HT-29 (cell line): Measurements from ENCODE around the gene PILRA. TPM values are rescaled to one million over a fixed set of nuclear protein-coding genes. Genes with fewer than 3 reads are reported as not detected.
A peak's percentile ranks its signal among the peaks of the same experiment; 100 is the strongest.

Source experiments
- DNase-seq: peaks from one replicate; pipeline ENCODE4 v3.0.0-alpha.2; 2015; ENCODE audit warnings: low spot score
- total RNA-seq: library from RNA; depleted of rRNA; stranded (reverse); fragments of >200 nt; shearing (Covaris generic); gene quantifications from 2 replicates; pipeline ENCODE4 v1.2.3, GENCODE V29; 2014

PILRA gene
- total RNA-seq, 1 experiment from 2014 or later, result 2.1 TPM

GRCh38 chr7:100407285-100408180, 34.2 kb downstream of the PILRA start:
- DNase-seq, result peak; percentile 72

GRCh38 chr7:100411101-100411500, 37.8 kb downstream of the PILRA start:
- DNase-seq, result no peak

DNA sequence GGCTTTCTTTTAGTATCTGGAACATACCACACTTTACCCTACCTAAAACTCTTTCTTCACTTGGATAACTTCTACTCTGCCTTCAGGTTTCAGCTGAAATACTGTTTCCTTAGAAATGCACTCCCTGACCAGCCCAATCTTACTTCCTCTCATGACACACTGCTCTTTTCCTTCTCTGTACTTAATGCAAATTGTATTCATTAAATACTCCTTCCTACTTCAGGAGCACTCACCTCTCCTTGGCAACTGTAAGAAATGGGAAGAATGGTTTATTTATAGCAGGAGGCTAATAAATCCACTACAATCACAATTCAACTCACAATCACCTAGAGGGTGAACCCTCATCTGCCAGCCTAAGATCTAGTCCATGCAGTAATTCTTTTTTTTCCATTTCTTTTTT, 40.1 kb downstream of the PILRA start:
- DNase-seq, result no peak

DNA sequence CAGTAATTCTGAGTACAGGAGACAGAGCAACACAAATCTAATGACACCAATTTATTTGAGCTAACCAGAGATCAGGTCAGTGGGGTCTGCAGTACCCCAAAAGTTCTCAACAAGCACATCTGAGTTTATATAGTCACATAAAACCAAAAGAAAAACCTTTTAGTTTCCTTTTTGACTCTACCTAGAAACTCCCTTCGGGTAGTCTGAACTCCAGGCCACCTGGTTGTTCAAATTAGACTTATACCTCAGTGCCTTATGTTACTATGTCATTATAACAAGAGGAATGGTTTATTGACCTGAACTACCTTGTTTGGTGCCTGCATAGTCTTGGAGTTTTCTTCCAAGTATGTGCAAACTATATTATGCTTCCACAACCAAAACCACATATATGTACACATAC, 40.6 kb downstream of the PILRA start:
- DNase-seq, result no peak

DNA sequence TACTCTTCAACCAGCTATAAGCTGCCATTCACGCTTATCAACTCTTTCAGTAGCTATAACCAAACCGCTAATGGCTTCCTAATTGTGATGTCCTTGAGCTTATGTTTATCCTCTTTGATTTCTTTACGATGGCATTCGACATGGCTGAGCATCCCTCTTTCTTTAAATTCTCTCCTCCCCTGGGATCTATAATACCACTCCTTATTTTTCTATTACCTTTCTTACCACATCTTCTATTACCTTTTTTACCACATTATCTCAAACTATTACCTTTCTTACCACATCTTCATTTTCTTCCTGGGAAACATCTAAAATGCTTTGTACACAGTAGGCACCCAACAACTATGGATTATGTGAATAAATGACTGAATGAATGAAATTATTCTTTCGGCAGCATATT, 42.2 kb downstream of the PILRA start:
- no peak for DNase-seq

DNA sequence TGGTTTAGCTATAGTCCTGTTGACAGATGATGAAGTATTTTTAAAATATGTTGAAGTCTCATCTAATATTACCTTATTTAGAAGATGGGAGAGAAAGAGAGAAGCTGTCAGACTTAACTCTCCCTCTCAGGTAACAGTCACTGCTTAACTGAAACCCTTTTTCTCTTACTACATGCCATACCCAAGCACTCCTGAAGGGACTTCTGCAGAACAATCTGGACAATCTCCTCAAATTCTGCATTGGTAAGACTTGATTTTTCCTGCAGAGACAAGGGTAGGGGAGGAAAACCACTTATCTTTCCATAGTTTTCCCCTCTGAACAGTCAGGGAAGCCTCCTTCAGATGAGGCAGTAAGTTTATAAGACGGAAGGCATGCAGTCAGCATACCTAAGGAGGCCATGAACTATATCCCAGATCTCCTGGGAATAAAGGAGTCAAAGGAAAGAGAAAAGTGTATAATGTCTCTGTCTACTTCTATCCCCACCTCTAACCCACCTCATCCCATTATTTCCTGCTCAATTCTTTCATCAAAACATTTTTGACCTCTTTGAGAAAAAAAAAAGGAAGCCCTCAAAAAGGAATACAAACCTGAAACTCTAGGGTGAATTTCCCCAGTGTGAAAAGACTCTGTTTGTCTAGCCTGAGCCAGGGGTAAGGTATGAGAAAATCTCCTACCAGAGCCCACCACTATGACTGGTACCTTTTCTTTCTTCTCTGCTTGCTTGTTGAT, 45.8 kb downstream of the PILRA start:
- DNase-seq, result no peak

DNA sequence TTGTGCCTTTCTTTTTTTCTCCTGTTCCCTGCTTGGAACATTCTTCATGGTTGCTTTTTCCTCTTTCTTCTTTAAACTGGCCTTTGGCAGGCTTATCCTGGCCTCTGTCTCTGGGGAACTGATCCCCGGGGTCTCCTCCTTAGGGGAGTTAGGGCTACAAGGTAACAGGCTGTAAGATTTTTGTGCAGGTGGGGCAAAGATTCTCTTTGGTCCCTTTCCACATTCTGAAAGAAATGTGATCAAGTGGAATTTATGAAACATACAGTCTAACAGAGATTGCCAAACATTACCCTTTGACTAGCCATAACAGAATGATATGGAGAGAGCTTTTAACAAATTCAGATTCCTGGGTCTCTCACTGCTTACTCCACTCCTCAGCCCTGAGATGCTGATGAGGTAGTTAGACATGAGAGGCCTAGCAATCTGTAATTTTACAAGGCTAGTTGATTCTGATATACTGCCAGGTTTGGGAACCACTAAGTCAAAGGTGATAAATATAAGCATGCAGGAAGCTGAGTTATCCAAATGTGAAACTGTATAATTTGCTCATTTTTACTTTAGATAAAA, 46.5 kb downstream of the PILRA start:
- no peak for DNase-seq

DNA sequence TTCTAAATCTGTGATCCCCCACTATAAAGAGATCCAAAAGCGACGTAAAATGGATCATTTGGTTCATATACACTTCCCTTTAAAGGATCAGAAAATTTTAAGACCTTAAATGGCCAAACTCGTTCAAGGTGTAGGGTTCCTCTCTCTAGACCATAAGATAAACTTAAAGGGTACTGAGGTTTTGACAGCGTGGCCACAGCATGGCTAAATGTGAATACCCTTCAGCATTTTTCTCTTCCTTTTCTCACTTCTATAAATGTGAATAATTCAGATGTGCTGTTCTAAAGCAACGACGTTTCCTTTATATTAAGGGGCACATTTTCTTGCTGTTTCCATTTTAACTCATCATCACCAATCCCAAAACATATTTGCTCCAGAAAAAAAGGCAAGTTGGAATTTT, 50.0 kb downstream of the PILRA start:
- no peak for DNase-seq

DNA sequence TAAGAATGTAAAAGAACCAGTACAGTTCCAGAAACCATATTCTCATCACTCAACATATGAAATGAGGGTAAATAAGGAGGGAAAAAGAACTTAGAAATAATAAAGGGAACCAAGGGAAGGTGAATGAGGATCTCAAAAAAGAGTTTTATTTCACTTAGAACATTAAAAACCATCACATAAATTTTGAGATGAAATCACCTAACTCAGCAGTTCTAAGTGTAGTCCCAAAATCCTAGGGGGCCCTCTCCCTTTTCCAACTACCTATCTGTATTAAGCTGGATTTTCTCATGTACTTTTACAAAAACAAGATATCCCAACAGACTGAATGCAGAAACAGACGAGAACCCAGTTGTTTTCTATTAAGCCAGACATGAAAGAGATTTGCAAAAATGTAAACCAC, 52.1 kb downstream of the PILRA start:
- DNase-seq, result no peak

DNA sequence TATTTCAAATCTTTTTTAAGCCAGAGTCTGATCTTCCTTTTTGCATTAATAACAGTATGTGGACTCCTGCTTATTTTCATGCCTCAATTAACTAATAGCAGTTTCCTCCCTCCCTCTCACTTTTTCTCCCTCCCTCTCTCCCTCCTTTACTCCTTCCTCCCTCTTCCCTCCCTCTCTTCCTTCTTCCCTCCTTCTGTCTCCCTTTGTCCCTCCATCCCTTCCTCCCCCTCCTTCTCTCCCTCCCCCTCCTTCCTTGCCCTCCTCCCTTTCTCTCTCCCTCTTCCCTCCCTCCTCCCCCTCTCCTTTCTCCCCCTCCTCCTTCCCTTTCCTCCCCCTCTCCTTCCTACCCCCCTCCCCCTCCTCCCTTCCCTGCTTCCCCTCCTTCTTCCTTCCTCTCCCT, 53.2 kb downstream of the PILRA start:
- no peak for DNase-seq

GRCh38 chr7:100427762-100428198, 54.5 kb downstream of the PILRA start:
- DNase-seq, result no peak

DNA sequence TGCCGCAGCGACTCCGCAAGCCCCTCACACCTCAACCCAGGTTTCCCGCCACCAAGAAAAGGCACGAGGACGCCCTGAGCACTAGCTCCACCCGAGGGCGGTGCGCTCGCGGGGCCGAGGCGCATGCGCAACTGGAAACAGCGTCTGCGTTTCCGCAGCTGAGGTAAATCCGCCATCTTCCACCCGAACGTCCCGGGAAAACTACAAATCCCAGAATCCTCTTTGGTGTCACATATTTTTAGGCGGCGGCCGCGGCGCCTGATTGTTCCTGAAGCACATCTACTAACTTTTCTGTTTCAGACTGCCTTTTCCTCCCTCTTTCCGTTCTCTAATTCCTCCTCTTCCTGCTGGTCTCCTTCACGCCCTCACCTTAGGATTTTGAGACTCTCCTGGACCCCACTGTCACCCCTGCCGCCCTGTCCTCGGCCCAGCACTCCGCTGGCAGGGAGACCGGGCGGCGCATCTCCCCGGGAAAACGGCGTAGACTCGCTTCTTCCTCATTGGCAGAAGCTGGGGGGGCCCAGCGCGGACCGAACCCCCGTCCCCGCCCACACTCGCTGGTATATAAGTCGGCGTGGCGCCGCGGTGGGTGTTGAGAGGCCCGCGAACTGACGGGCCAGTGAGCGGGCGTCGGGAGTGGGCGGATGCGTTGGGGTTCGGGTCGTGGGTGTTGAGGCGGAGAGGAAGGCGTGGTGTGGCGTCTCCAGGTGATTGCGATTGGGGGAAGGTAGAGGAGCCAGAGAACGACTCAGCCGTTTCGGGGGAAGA, 55.1 kb downstream of the PILRA start, which contains the start of gene ZCWPW1:
Gene ZCWPW1 (minus strand): TSS at position 505 of the 768 bp plus-strand sequence. CDS start 8,054 bp downstream, outside the sequence.
- peak; percentile 99 for DNase-seq

- peak; percentile 100 for DNase-seq
Measured at GRCh38 chr7:100428967-100429636, 55.8 kb downstream of the PILRA start.

- peak; percentile 96 for DNase-seq
Measured at GRCh38 chr7:100429637-100430492, 56.6 kb downstream of the PILRA start, which contains the start of gene MEPCE. MEPCE (plus strand) TSS chr7:100429831; CDS start chr7:100430019, 188 bp downstream.

GRCh38 chr7:100430493-100431285, 57.4 kb downstream of the PILRA start:
- no peak for DNase-seq

DNA sequence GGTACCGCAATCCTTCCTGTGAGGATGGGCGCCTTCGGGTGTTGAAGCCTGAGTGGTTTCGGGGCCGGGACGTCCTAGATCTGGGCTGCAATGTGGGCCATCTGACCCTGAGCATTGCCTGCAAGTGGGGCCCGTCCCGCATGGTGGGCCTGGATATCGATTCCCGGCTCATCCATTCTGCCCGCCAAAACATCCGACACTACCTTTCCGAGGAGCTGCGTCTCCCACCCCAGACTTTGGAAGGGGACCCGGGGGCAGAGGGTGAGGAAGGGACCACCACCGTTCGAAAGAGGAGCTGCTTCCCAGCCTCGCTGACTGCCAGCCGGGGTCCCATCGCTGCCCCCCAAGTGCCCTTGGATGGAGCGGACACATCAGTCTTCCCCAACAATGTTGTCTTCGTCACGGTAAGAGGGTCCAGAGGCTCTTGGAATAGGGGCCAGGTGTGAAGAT, 58.0 kb downstream of the PILRA start:
- no peak for DNase-seq

DNA sequence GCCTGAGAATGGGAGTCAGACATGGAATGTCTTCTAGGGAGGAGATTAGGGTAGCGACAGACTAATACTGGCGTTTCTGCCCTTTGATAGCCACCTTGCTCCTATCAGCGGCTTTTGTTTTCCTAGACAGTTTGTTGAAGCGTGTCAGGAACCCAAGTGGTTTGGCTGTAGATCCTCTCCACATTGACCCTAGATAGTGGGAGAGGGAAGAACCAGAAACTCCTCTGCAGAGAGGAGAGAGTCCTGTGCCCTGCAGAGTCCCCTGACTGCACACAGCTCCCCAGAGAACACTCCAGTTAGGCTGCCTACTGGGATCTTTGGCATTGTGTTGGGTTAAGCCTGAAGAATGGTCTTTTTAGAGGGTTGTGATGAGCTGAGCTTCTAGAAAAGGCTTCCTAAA, 58.8 kb downstream of the PILRA start:
- DNase-seq, result no peak

GRCh38 chr7:100432621-100433275, 59.5 kb downstream of the PILRA start:
- DNase-seq, result no peak

- DNase-seq, result no peak
Measured at GRCh38 chr7:100433276-100433591, 59.9 kb downstream of the PILRA start.
